Keratinocyte (primary cell): ENCODE results near the gene PSD4. TPM values are rescaled to one million over a fixed set of nuclear protein-coding genes. Genes with fewer than 3 reads are reported as not detected.

ENCODE experiments used
- DNase-seq: peaks from one replicate; pipeline ENCODE4 v3.0.0-alpha.2; 2011; ENCODE audit warnings: low read depth, missing footprints, low spot score
- FAIRE-seq: peaks from 2 replicates; lab custom pipeline; 2011; peaks lifted over from hg19 to GRCh38; lab: Jason Lieb, UNC
- H2AFZ ChIP-seq: 2 replicates; pipeline ENCODE4 v1.6.0; 2012; ENCODE audit warnings: low read length, control low read depth, inconsistent platforms; ENCODE audit not compliant: control insufficient read depth
- H3K27ac ChIP-seq: 2 replicates; pipeline ENCODE4 v1.5.1; 2011; ENCODE audit warnings: low read length; ENCODE audit not compliant: control insufficient read depth, insufficient read depth
- H3K27me3 ChIP-seq: 3 replicates; pipeline ENCODE4 v1.6.0; 2011; ENCODE audit warnings: low read length; ENCODE audit not compliant: control insufficient read depth, insufficient read depth; ENCODE audit errors: extremely low read depth
- H3K36me3 ChIP-seq, 2 experiments: 2 replicates in 1 of 2; 3 replicates in 1 of 2; pipeline ENCODE4 v1.5.1; 2011; ENCODE audit warnings: low read length in 2 of 2, mild to moderate bottlenecking in 1 of 2; ENCODE audit not compliant: control insufficient read depth in 2 of 2, insufficient read depth in 2 of 2; ENCODE audit errors: extremely low read depth in 1 of 2
- H3K4me1 ChIP-seq: 3 replicates; pipeline ENCODE4 v1.5.1; 2011; ENCODE audit warnings: low read length; ENCODE audit not compliant: control insufficient read depth, insufficient read depth; ENCODE audit errors: extremely low read depth
- H3K4me2 ChIP-seq: 3 replicates; pipeline ENCODE4 v1.6.0; 2011; ENCODE audit warnings: low read depth, low read length; ENCODE audit not compliant: control insufficient read depth, insufficient read depth; ENCODE audit errors: extremely low read depth
- H3K4me3 ChIP-seq, 3 experiments: fragments of 200-600 bp in 1 of 3; sonication (generic) in 1 of 3; 2 replicates in 2 of 3; 3 replicates in 1 of 3; pipeline ENCODE4 v1.5.1; 2011 to 2016; ENCODE audit warnings: low read length in 3 of 3, mild to moderate bottlenecking in 3 of 3, control low read depth in 2 of 3, inconsistent platforms in 1 of 3, low read depth in 1 of 3, mixed read lengths in 1 of 3, mixed run types in 1 of 3, moderate library complexity in 1 of 3; ENCODE audit not compliant: control insufficient read depth in 2 of 3, insufficient read depth in 2 of 3; ENCODE audit errors: extremely low read depth in 1 of 3
- H3K79me2 ChIP-seq: 2 replicates; pipeline ENCODE4 v1.6.0; 2012; ENCODE audit warnings: low read length; ENCODE audit not compliant: control insufficient read depth, insufficient read depth
- H3K9ac ChIP-seq: 3 replicates; pipeline ENCODE4 v1.6.0; 2011; ENCODE audit warnings: low read length; ENCODE audit not compliant: control insufficient read depth, insufficient read depth; ENCODE audit errors: extremely low read depth
- H3K9me1 ChIP-seq: 3 replicates; pipeline ENCODE4 v1.6.0; 2011; ENCODE audit warnings: low read length; ENCODE audit not compliant: control insufficient read depth, insufficient read depth; ENCODE audit errors: extremely low read depth
- H3K9me3 ChIP-seq: 2 replicates; pipeline ENCODE4 v1.5.1; 2012; ENCODE audit warnings: low read depth, low read length; ENCODE audit not compliant: control insufficient read depth
- H4K20me1 ChIP-seq: 3 replicates; pipeline ENCODE4 v1.6.0; 2011; ENCODE audit warnings: low read length; ENCODE audit not compliant: control insufficient read depth, insufficient read depth; ENCODE audit errors: extremely low read depth
- CTCF ChIP-seq, 3 experiments: IDR thresholded peaks in 1 of 3; conservative IDR thresholded peaks in 1 of 3; optimal IDR thresholded peaks in 1 of 3; 2 replicates in 2 of 3; 3 replicates in 1 of 3; pipeline versions ENCODE3 to v1.5.1; 2011; ENCODE audit warnings: low read length in 3 of 3, mild to moderate bottlenecking in 3 of 3, moderate library complexity in 2 of 3, control low read depth in 1 of 3, inconsistent platforms in 1 of 3; ENCODE audit not compliant: insufficient read depth in 2 of 3; ENCODE audit errors: extremely low read depth in 1 of 3
- EZH2 ChIP-seq: IDR thresholded peaks from one replicate; pipeline ENCODE4 v1.6.1; 2012; ENCODE audit warnings: inconsistent platforms, mild to moderate bottlenecking, low read length, moderate library complexity
- dilution Hi-C: fragments of 300-500 bp; cut with MboI; formaldehyde crosslinking; loops from one replicate; pipeline ENCODE4 v1.7.0; 2020; ENCODE audit warnings: low sequenced_read_pairs; ENCODE audit not compliant: extremely low pct_ligation_motif_present
- polyA plus RNA-seq, 5 experiments: library from polyadenylated mRNA; depleted of rRNA in 3 of 5; stranded (reverse) in 3 of 5; stranded (forward) in 1 of 5; unstranded in 1 of 5; fragments of >200 nt; gene quantifications; 1 replicate in 1 of 5; 2 replicates in 3 of 5; 3 replicates in 1 of 5; pipeline versions ENCODE4 v1.2.1 to v1.2.3, GENCODE V29; 2011 to 2012; ENCODE audit warnings: missing spikeins in 2 of 5, low read depth in 1 of 5, low replicate concordance in 1 of 5

PSD4 gene
- polyA plus RNA-seq, 1 donor (not counting 4 experiments of a cell fraction or from before 2014, with no cell fraction given), result 11.1 TPM

GRCh38 chr2:113169002-113169530 is 4.7 kb upstream of the PSD4 start:
- no peak for FAIRE-seq
- DNase-seq, result no peak
- H3K27ac ChIP-seq, result no peak overlapping the region
- H3K9me1 ChIP-seq, result peaks cover 6% of the 10 kb centered on the region
- H3K4me3 ChIP-seq, result no peak overlapping the region
- H3K79me2 ChIP-seq, result peaks cover 26% of the 10 kb centered on the region
- peaks cover 10% of the 10 kb centered on the region for H3K4me1 ChIP-seq
- dilution Hi-C loops, result no loop called here
- no peak for TF ChIP-seq CTCF (optimal IDR thresholded peaks at IDR 0.05 in 1 of 3, IDR thresholded peaks at IDR 0.05 in 1 of 3, conservative IDR thresholded peaks at IDR 0.05 in 1 of 3; ENCODE audit: extremely low read depth in 1 of 3, insufficient read depth in 2 of 3, low read length in 3 of 3)
- TF ChIP-seq EZH2, result no peak
- no peak overlapping the region for H3K9ac ChIP-seq
- H2AFZ ChIP-seq, result no peak overlapping the region
- H4K20me1 ChIP-seq, result peaks cover 7% of the 10 kb centered on the region
- H3K9me3 ChIP-seq, result no peaks in the 10 kb centered on the region
- peaks cover 13 to 21% of the 10 kb centered on the region in 2 experiments for H3K36me3 ChIP-seq
- no peak overlapping the region for H3K4me2 ChIP-seq
- H3K27me3 ChIP-seq, result no peaks in the 10 kb centered on the region

- no peak overlapping the region for H3K9ac ChIP-seq
- TF ChIP-seq EZH2 (no peak), CTCF (optimal IDR thresholded peaks at IDR 0.05 in 1 of 3, IDR thresholded peaks at IDR 0.05 in 1 of 3, conservative IDR thresholded peaks at IDR 0.05 in 1 of 3; ENCODE audit: extremely low read depth in 1 of 3, insufficient read depth in 2 of 3, low read length in 3 of 3) (no peak)
- no peak overlapping the region for H2AFZ ChIP-seq
- H3K9me1 ChIP-seq, result peaks cover 2% of the 10 kb centered on the region
- H3K4me3 ChIP-seq, result no peak overlapping the region
- peaks cover 4% of the 10 kb centered on the region for H4K20me1 ChIP-seq
- dilution Hi-C loops, result no loop called here
- no peak for DNase-seq
- no peaks in the 10 kb centered on the region for H3K9me3 ChIP-seq
- peaks cover 22% of the 10 kb centered on the region for H3K79me2 ChIP-seq
- H3K27me3 ChIP-seq, result no peaks in the 10 kb centered on the region
- no peak overlapping the region for H3K27ac ChIP-seq
- no peak for FAIRE-seq
- H3K4me1 ChIP-seq, result peaks cover 5% of the 10 kb centered on the region
- H3K4me2 ChIP-seq, result no peak overlapping the region
- H3K36me3 ChIP-seq, result peaks cover 13 to 21% of the 10 kb centered on the region in 2 experiments
Observed at GRCh38 chr2:113169586-113169985, 4.2 kb upstream of the PSD4 start.
